Measurements from ENCODE around the gene RGS19. TPM values are rescaled to one million over a fixed set of nuclear protein-coding genes. Genes with fewer than 3 reads are reported as not detected.

Gene RGS19
- total RNA-seq, 1 experiment from 2014 or later: 12.8 TPM

GRCh38 chr20:64047968-64048401, 31.3 kb downstream of the RGS19 start:
- Mint-ChIP-seq H3K27me3 (ENCODE audit: low read depth) (peaks cover 82% of the 10 kb centered on the region), H3K27ac (no peak overlapping the region), H3K4me3 (peak overlapping the region; percentile 19 to 63; a peak in 3 of 5 replicates), H3K36me3 (ENCODE audit: insufficient read depth in 1 of 3, low read depth in 3 of 3) (peaks cover 0 to 2% (median 0%) of the 10 kb centered on the region in 3 experiments; a peak in 2 of 7 replicates), H3K9me3 (peaks cover 0 to 3% of the 10 kb centered on the region in 2 experiments; a peak in 1 of 5 replicates), H3K4me1 (peaks cover 12 to 21% of the 10 kb centered on the region in 2 experiments)
- no peaks in the 10 kb centered on the region for H3K4me1 ChIP-seq (ENCODE audit: insufficient read depth, low read length)
- no peak overlapping the region for H3K14ac ChIP-seq (ENCODE audit: insufficient read depth, low read length)
- no peaks in the 10 kb centered on the region for H3K9me3 ChIP-seq (ENCODE audit: control insufficient read depth, low read depth, low read length)
- no CpG with 5 or more reads among the region's 49 CpGs for WGBS (ENCODE audit: extremely low coverage, insufficient read length, low lambda C conversion rate)
- H2BK20ac ChIP-seq (ENCODE audit: low read depth, low read length, poor library complexity, severe bottlenecking): no peak overlapping the region
- no peak overlapping the region for H3K4me2 ChIP-seq (ENCODE audit: insufficient read depth, insufficient read length, low read length)
- H4K5ac ChIP-seq (ENCODE audit: insufficient read length, low read depth, low read length): no peak overlapping the region
- no peaks in the 10 kb centered on the region for H3K23me2 ChIP-seq (ENCODE audit: insufficient read length, low read depth, low read length, poor library complexity, severe bottlenecking)
- H2AFZ ChIP-seq (ENCODE audit: low read length): no peak overlapping the region
- H3K27me3 ChIP-seq (ENCODE audit: insufficient read depth, low read length): peaks cover 26% of the 10 kb centered on the region; the same call in 1 of the 2 replicates
- no peak overlapping the region for H2AK5ac ChIP-seq (ENCODE audit: insufficient read length, low read length)
- H4K20me1 ChIP-seq (ENCODE audit: control insufficient read depth, insufficient read depth, insufficient read length): no peaks in the 10 kb centered on the region
- no peak overlapping the region for H4K8ac ChIP-seq (replicated peaks; ENCODE audit: insufficient read length, low read depth, low read length)
- no peak overlapping the region for H3T11ph ChIP-seq (ENCODE audit: low read length)
- H3K27ac ChIP-seq (ENCODE audit: insufficient read length, low read depth, low read length): no peak overlapping the region
- H2BK5ac ChIP-seq (ENCODE audit: insufficient read length, low read length): no peak overlapping the region
- no peak overlapping the region for H2BK15ac ChIP-seq (ENCODE audit: low read depth, low read length)
- H3K79me2 ChIP-seq (ENCODE audit: insufficient read depth, low read length): no peaks in the 10 kb centered on the region
- H3K9ac ChIP-seq (ENCODE audit: extremely low read depth, insufficient read length, low read length): no peak overlapping the region
- TF ChIP-seq, protein P1, sequence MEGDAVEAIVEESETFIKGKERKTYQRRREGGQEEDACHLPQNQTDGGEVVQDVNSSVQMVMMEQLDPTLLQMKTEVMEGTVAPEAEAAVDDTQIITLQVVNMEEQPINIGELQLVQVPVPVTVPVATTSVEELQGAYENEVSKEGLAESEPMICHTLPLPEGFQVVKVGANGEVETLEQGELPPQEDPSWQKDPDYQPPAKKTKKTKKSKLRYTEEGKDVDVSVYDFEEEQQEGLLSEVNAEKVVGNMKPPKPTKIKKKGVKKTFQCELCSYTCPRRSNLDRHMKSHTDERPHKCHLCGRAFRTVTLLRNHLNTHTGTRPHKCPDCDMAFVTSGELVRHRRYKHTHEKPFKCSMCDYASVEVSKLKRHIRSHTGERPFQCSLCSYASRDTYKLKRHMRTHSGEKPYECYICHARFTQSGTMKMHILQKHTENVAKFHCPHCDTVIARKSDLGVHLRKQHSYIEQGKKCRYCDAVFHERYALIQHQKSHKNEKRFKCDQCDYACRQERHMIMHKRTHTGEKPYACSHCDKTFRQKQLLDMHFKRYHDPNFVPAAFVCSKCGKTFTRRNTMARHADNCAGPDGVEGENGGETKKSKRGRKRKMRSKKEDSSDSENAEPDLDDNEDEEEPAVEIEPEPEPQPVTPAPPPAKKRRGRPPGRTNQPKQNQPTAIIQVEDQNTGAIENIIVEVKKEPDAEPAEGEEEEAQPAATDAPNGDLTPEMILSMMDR (conservative IDR thresholded peaks at IDR 0.05): no peak
- no peak overlapping the region for H3K23ac ChIP-seq (ENCODE audit: insufficient read length, low read depth, low read length)
- H3K56ac ChIP-seq (ENCODE audit: insufficient read length, low read depth, low read length): no peak overlapping the region
- H3K79me1 ChIP-seq (ENCODE audit: insufficient read depth, low read depth, low read length, poor library complexity, severe bottlenecking): no peaks in the 10 kb centered on the region
- H3K4ac ChIP-seq (ENCODE audit: low read depth, low read length): no peak overlapping the region
- H2BK120ac ChIP-seq (ENCODE audit: low read depth, low read length, poor library complexity, severe bottlenecking): no peak overlapping the region
- H3K18ac ChIP-seq (ENCODE audit: insufficient read length, low read depth, low read length): no peak overlapping the region
- H2BK12ac ChIP-seq (ENCODE audit: insufficient read length, low read depth, low read length): no peak overlapping the region
- H4K91ac ChIP-seq (ENCODE audit: insufficient read length, low read depth, low read length): no peak overlapping the region
- DNase-seq: peak; percentile 57

Measured in H9 (cell line).